GM18861 (cell line): ENCODE results near the gene CCNL2.
A peak's percentile ranks its signal among the peaks of the same experiment; 100 is the strongest.

Experiments
- ATAC-seq: cut with Tn5 transposase; IDR thresholded peaks from one replicate; pipeline ENCODE4 v1.9.1; 2021; ENCODE audit not compliant: unreplicated experiment

Gene CCNL2

GRCh38 chr1:1357871-1358432 is 41.2 kb downstream of the CCNL2 start:
- ATAC-seq, result no peak

- no peak for ATAC-seq
These were observed 42.2 kb downstream of the CCNL2 start for GRCh38 chr1:1356796-1357401.

- ATAC-seq, result no peak
These were observed 42.9 kb downstream of the CCNL2 start for GRCh38 chr1:1356166-1356795.

- ATAC-seq, result no peak
These were observed 43.7 kb downstream of the CCNL2 start for GRCh38 chr1:1355416-1355815.

- no peak for ATAC-seq
These were observed 44.6 kb downstream of the CCNL2 start for GRCh38 chr1:1354271-1355247.

- ATAC-seq, result no peak
These were observed 45.6 kb downstream of the CCNL2 start for GRCh38 chr1:1353389-1354151.

GRCh38 chr1:1352786-1353388 is 46.2 kb downstream of the CCNL2 start:
- ATAC-seq, result no peak

- no peak for ATAC-seq
These were observed 47.4 kb downstream of the CCNL2 start for GRCh38 chr1:1351511-1352427.

GRCh38 chr1:1349256-1350012 is 49.7 kb downstream of the CCNL2 start, which contains the start of gene DVL1:
Gene DVL1, minus strand, starts transcription at chr1:1349418. Its CDS starts 353 bp downstream, at chr1:1349065.
- ATAC-seq, result peak; percentile 50

GRCh38 chr1:1348420-1349255 is 50.5 kb downstream of the CCNL2 start:
- peak; percentile 2 for ATAC-seq

GRCh38 chr1:1347663-1348419 is 51.3 kb downstream of the CCNL2 start:
- ATAC-seq, result no peak

- ATAC-seq, result no peak
These were observed 52.0 kb downstream of the CCNL2 start for GRCh38 chr1:1347026-1347595.

GRCh38 chr1:1346501-1346890 is 52.6 kb downstream of the CCNL2 start:
- ATAC-seq, result no peak

- ATAC-seq, result no peak
These were observed 53.2 kb downstream of the CCNL2 start for GRCh38 chr1:1345860-1346500.

GRCh38 chr1:1345384-1345783 is 53.8 kb downstream of the CCNL2 start:
- no peak for ATAC-seq
